Activated T-cell treated with anti-CD3 and anti-CD28 coated beads for 4 hours (primary cell): Measurements from ENCODE around the gene RPTN.

Experiments used
- DNase-seq: peaks from one replicate; pipeline ENCODE4 v3.0.0-alpha.2; 2020

Gene RPTN

GRCh38 chr1:152159144-152159543 is at the start of gene RPTN:
Gene RPTN (minus strand): TSS chr1:152159228. CDS start chr1:152157889, 1,339 bp downstream.
- DNase-seq: no peak

- no peak for DNase-seq
Measured at GRCh38 chr1:152198982-152199381, 40.0 kb upstream of the RPTN start.

- DNase-seq: no peak
Measured at GRCh38 chr1:152197361-152197941, 38.4 kb upstream of the RPTN start.

- DNase-seq: no peak
Measured at GRCh38 chr1:152191711-152192110, 32.7 kb upstream of the RPTN start.

GRCh38 chr1:152191260-152191659 is 32.2 kb upstream of the RPTN start:
- DNase-seq: no peak

- DNase-seq: no peak
Measured at GRCh38 chr1:152190589-152190988, 31.6 kb upstream of the RPTN start.

- DNase-seq: peak; percentile 51
Measured at GRCh38 chr1:152189657-152190442, 30.8 kb upstream of the RPTN start.

- peak; percentile 72 for DNase-seq
Measured at GRCh38 chr1:152188673-152189591, 29.9 kb upstream of the RPTN start.

GRCh38 chr1:152186556-152187285 is 27.7 kb upstream of the RPTN start:
- no peak for DNase-seq

- DNase-seq: peak; percentile 1
Measured at GRCh38 chr1:152185544-152186391, 26.7 kb upstream of the RPTN start.

GRCh38 chr1:152182944-152183361 is 23.9 kb upstream of the RPTN start:
- DNase-seq: no peak

GRCh38 chr1:152182431-152182830 is 23.4 kb upstream of the RPTN start:
- DNase-seq: no peak

GRCh38 chr1:152179566-152179965 is 20.5 kb upstream of the RPTN start:
- no peak for DNase-seq

- no peak for DNase-seq
Measured at GRCh38 chr1:152170287-152170905, 11.4 kb upstream of the RPTN start.

GRCh38 chr1:152169366-152170025 is 10.5 kb upstream of the RPTN start:
- DNase-seq: no peak

- DNase-seq: no peak
Measured at GRCh38 chr1:152168535-152168868, 9.5 kb upstream of the RPTN start.

- DNase-seq: no peak
Measured at GRCh38 chr1:152167835-152168534, 9.0 kb upstream of the RPTN start.

GRCh38 chr1:152166966-152167365 is 7.9 kb upstream of the RPTN start:
- DNase-seq: no peak

GRCh38 chr1:152165286-152166077 is 6.5 kb upstream of the RPTN start:
- no peak for DNase-seq
